K562 (cell line): ENCODE results near the gene EIF4EBP2. TPM values are rescaled to one million over a fixed set of nuclear protein-coding genes. Genes with fewer than 3 reads are reported as not detected.

Experiments used
- ATAC-seq: fragments of 200-7000 bp; cut with Tn5 transposase; 3 replicates; pipeline ENCODE4 v1.9.1; 2020; ENCODE audit warnings: moderate library complexity
- BruUV-seq: library from RNA; stranded (reverse); fragments of 400-500 nt; replicated peaks from 2 replicates; lab custom pipeline; 2021; lab: Mats Ljungman, UMichigan
- CTCF ChIA-PET: fragments of 300-600 bp; formaldehyde crosslinking; extraction: SDS; loops from one replicate; lab custom pipeline; 2021; ENCODE audit warnings: low intra/inter-chr PET ratio; lab: Yijun Ruan, JAX
- POLR2A ChIA-PET: fragments of 300-600, 350-650 bp; sonication (Branson Sonifier 250); formaldehyde crosslinking; extraction: SDS; loops from one replicate; lab custom pipeline; 2021; ENCODE audit warnings: antibody characterized with exemption, inconsistent platforms; lab: Yijun Ruan, JAX
- DNase-seq, 4 experiments: peaks; one replicate each; pipeline versions ENCODE4 v3.0.0 to v3.0.0-alpha.2; 2011 to 2018; ENCODE audit warnings: low spot score in 3 of 4, mixed read lengths in 3 of 4; ENCODE audit errors: extremely low read depth in 1 of 4
- FAIRE-seq: peaks from 2 replicates; lab custom pipeline; 2011; peaks lifted over from hg19 to GRCh38; lab: Jason Lieb, UNC
- H2AFZ ChIP-seq: 2 replicates; pipeline ENCODE4 v1.6.0; 2011; ENCODE audit warnings: low read depth, low read length, control low read depth, inconsistent platforms
- H3K27ac ChIP-seq: fragments of 200-600 bp; 3 replicates; pipeline ENCODE4 v1.8.0; 2011; ENCODE audit warnings: low read depth, mild to moderate bottlenecking, control low read depth, inconsistent platforms, low read length, moderate library complexity, mixed read lengths; ENCODE audit errors: extremely low read depth
- H3K27me3 ChIP-seq, 2 experiments: fragments of 300-600 bp in 1 of 2; 2 replicates in 1 of 2; 3 replicates in 1 of 2; pipeline versions ENCODE4 v1.6.0 to v1.8.0; 2011; ENCODE audit warnings: inconsistent platforms in 2 of 2, low read length in 2 of 2, mild to moderate bottlenecking in 1 of 2, mixed read lengths in 1 of 2, moderate library complexity in 1 of 2; ENCODE audit not compliant: control insufficient read depth in 2 of 2, insufficient read depth in 2 of 2
- H3K36me3 ChIP-seq: fragments of 300-600 bp; 3 replicates; pipeline ENCODE4 v1.8.0; 2011; ENCODE audit warnings: mild to moderate bottlenecking, low read length, inconsistent platforms; ENCODE audit not compliant: control insufficient read depth, insufficient read depth
- H3K4me1 ChIP-seq, 2 experiments: fragments of 200-600 bp in 1 of 2; replicated peaks in 1 of 2; 2 replicates in 1 of 2; 3 replicates in 1 of 2; pipeline versions ENCODE4 v1.5.1 to v1.8.0; 2011; ENCODE audit warnings: inconsistent platforms in 2 of 2, low read length in 2 of 2, mild to moderate bottlenecking in 1 of 2, mixed read lengths in 1 of 2, moderate library complexity in 1 of 2; ENCODE audit not compliant: control insufficient read depth in 2 of 2, insufficient read depth in 2 of 2
- H3K4me2 ChIP-seq: 2 replicates; pipeline ENCODE4 v1.6.1; 2011; ENCODE audit warnings: low read length, control low read depth, inconsistent platforms, mixed read lengths; ENCODE audit not compliant: insufficient read depth
- H3K4me3 ChIP-seq: fragments of 200-600 bp; sonication (generic), shearing (Covaris generic); 2 replicates; pipeline ENCODE4 v1.5.1; 2016; ENCODE audit warnings: control low read depth, inconsistent platforms
- H3K79me2 ChIP-seq: fragments of 200-600 bp; 3 replicates; pipeline ENCODE4 v1.8.0; 2011; ENCODE audit warnings: low read length, inconsistent platforms; ENCODE audit not compliant: control insufficient read depth, insufficient read depth
- H3K9ac ChIP-seq, 2 experiments: 2 replicates each; pipeline versions ENCODE4 v1.6.0 to v1.6.1; 2011; ENCODE audit warnings: low read depth in 2 of 2, low read length in 2 of 2, control low read depth in 1 of 2, inconsistent platforms in 1 of 2, mild to moderate bottlenecking in 1 of 2, mixed read lengths in 1 of 2; ENCODE audit not compliant: insufficient read depth in 1 of 2
- H3K9me1 ChIP-seq: one replicate; pipeline ENCODE4 v1.6.0; 2011; ENCODE audit warnings: inconsistent platforms, mild to moderate bottlenecking, low read length, moderate library complexity; ENCODE audit not compliant: control insufficient read depth, insufficient read depth
- H3K9me3 ChIP-seq: replicated peaks from 2 replicates; pipeline ENCODE4 v1.5.1; 2011; ENCODE audit warnings: low read depth, low read length, inconsistent platforms; ENCODE audit not compliant: control insufficient read depth, insufficient read depth
- H4K20me1 ChIP-seq: replicated peaks from 2 replicates; pipeline ENCODE4 v1.6.1; 2011; ENCODE audit warnings: low read length, inconsistent platforms, mixed read lengths; ENCODE audit not compliant: control insufficient read depth, insufficient read depth
- CREBBP ChIP-seq: IDR thresholded peaks from one replicate; pipeline ENCODE4 v1.6.1; 2012; ENCODE audit warnings: low read depth, mild to moderate bottlenecking, control low read depth, inconsistent platforms, low read length
- EHMT2 ChIP-seq: fragments of 450-650 bp; IDR thresholded peaks from 2 replicates; pipeline ENCODE4 v1.6.1; 2018; ENCODE audit warnings: antibody characterized with exemption
- KLF13 ChIP-seq: fragments of 450-650 bp; IDR thresholded peaks from 2 replicates; pipeline ENCODE4 v1.6.1; 2016; ENCODE audit warnings: missing genetic modification characterization, low read depth, mild to moderate bottlenecking, missing compliant biosample characterization, moderate library complexity, borderline replicate concordance
- NFRKB ChIP-seq: fragments of 450-650 bp; IDR thresholded peaks from 2 replicates; pipeline ENCODE4 v1.6.1; 2016; ENCODE audit warnings: low read depth
- STAT6 ChIP-seq: sonication (generic); formaldehyde crosslinking; IDR thresholded peaks from 2 replicates; pipeline ENCODE4 v1.8.1; 2023; ENCODE audit warnings: mild to moderate bottlenecking, missing genetic modification reagents
- SUPT5H ChIP-seq: fragments of 450-650 bp; IDR thresholded peaks from 2 replicates; pipeline ENCODE4 v1.6.1; 2016
- ZFX ChIP-seq: sonication (generic); formaldehyde crosslinking; IDR thresholded peaks from 2 replicates; pipeline ENCODE4 v1.8.0; 2022; ENCODE audit warnings: mild to moderate bottlenecking, missing genetic modification reagents, moderate library complexity
- ZNF24 ChIP-seq: fragments of 450-650 bp; IDR thresholded peaks from 2 replicates; pipeline ENCODE4 v1.6.1; 2016
- WGBS: fragments of 100-300 bp; shearing (Covaris generic); methylation state at CpG from one replicate; pipeline ENCODE4 v1.1.6; 2016; ENCODE audit warnings: low coverage, mixed read lengths; ENCODE audit not compliant: insufficient coverage; ENCODE audit errors: missing lambda C conversion rate; 5-methylcytosine and 5-hydroxymethylcytosine counted together
- in situ Hi-C: fragments of 300-500 bp; cut with MboI; formaldehyde crosslinking; loops from 4 replicates; pipeline ENCODE4 v1.15.0; 2018; ENCODE audit warnings: inconsistent platforms, mixed read lengths
- intact Hi-C: fragments of 100-400 bp; cut with micrococcal nuclease; formaldehyde crosslinking; loops from 2 replicates; pipeline ENCODE4 v1.14.2; 2022
- polyA plus RNA-seq, 8 experiments: library from polyadenylated mRNA; depleted of rRNA in 4 of 8; stranded (reverse) in 5 of 8; unstranded in 3 of 8; fragments of >200 nt; fragmentation: Nextera tagmentation in 2 of 8; fragmentation: Illumina TruSeq in 1 of 8; extraction: Ambion mirVana in 2 of 8; extraction: Trizol in 1 of 8; gene quantifications; 2 replicates each; pipeline versions ENCODE4 v1.2.1 to v1.2.3, GENCODE V29; 2011 to 2014; ENCODE audit warnings: inconsistent platforms in 1 of 8, missing spikeins in 1 of 8
- total RNA-seq, 7 experiments: library from RNA; depleted of rRNA in 6 of 7; stranded (reverse); fragments of >200 nt in 6 of 7; fragmentation: Illumina TruSeq in 2 of 7; extraction: Trizol in 2 of 7; gene quantifications; 2 replicates each; pipeline versions ENCODE4 v1.2.1 to v1.2.3, GENCODE V29; 2011 to 2021; ENCODE audit warnings: low replicate concordance in 1 of 7
- TF ChIP-seq, protein P1 (sequence below): IDR thresholded peaks from 2 replicates; pipeline ENCODE4 v1.6.1; 2012; ENCODE audit warnings: low read depth, low read length, improper control_type of control experiment, borderline replicate concordance

EIF4EBP2 gene
- total and polyA plus RNA-seq, 9 of the 15 experiments (the other 6 are each of a cell fraction or from before 2014, with no cell fraction given): 16.1 to 67.5 (median 38.3) TPM

DNA sequence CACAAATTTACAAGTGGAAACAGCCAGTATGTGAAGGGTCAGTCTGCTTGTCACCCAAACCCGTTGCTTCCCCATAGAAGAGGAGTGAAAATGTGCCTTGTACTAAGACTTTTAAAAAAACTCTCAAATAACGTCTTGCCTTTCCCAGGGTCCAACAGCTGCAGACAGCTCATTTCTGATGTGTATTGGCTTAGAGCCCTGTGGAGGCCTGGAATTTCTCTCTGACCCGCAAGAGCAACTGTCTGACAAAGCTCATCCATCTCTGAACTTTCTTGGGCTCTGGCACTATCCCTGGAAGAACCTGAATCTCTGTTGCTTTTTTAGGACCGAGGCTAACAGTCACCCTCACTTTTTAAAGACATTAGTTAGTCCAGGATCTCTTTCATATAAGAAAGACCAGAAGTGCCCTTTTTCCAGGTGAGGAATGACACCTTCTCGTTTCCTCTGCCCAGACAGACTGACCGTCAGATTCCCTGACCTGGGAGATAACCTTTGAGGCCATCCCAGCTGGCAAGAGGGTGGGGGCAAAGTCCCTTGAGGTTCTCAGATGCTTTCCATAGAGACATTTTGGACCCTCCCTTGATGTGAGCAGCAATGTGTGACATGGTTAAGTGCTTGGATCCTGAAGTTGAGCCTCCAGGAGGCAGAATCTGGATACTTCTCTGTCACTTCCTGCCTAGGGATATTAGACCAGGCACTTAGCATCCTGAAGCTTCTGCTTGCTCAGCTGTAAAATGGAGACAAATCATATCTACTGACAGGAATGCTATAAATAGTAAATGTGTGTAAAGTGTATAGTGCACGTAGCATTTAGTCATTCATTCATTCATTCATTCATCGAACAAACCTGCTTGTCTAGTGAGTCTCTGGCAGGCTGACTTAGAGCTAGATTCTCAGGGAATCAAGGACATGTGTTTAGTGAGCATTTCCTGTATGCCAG is 42.0 kb downstream of the EIF4EBP2 start:
- H3K9me1 ChIP-seq: no peaks in the 10 kb centered on the region
- peaks cover 51 to 71% of the 10 kb centered on the region in 2 experiments for H3K27me3 ChIP-seq
- no peaks in the 10 kb centered on the region for H3K79me2 ChIP-seq
- H3K27ac ChIP-seq: no peak overlapping the region
- 0 out of 2 replicates have a peak, but pooled peaks cover 4% of the 10 kb centered on the region for H4K20me1 ChIP-seq
- H3K4me1 ChIP-seq: peaks cover 0 to 12% of the 10 kb centered on the region in 2 experiments; a peak in 2 of 5 replicates
- ChIA-PET CTCF (no interaction called here), POLR2A (interaction anchor here (0.5 to 2.7 kb wide), 6 partner anchors 10 to 126 kb away, joined by 3 to 6 read pairs (median 3); partner anchors contain the start of gene EIF4EBP2)
- H3K36me3 ChIP-seq: no peaks in the 10 kb centered on the region
- no TSS peak for BruUV-seq
- no peak for ATAC-seq
- no peak overlapping the region for H3K4me3 ChIP-seq
- no peak overlapping the region for H2AFZ ChIP-seq
- intact Hi-C loops: no loop called here
- H3K4me2 ChIP-seq: no peak overlapping the region
- no peak for DNase-seq
- TF ChIP-seq ZNF24: peak; percentile 81
- TF ChIP-seq ZFX (CRISPR knock-in tag): no peak
- TF ChIP-seq, all 486 proteins: peak for 1
- Histone ChIP-seq H3K9ac (no peak overlapping the region), H3K9me3 (no peaks in the 10 kb centered on the region)
- FAIRE-seq: no peak
- WGBS: 2% methylated on average over 8 of the region's 8 CpGs
- in situ Hi-C loops: no loop called here

DNA sequence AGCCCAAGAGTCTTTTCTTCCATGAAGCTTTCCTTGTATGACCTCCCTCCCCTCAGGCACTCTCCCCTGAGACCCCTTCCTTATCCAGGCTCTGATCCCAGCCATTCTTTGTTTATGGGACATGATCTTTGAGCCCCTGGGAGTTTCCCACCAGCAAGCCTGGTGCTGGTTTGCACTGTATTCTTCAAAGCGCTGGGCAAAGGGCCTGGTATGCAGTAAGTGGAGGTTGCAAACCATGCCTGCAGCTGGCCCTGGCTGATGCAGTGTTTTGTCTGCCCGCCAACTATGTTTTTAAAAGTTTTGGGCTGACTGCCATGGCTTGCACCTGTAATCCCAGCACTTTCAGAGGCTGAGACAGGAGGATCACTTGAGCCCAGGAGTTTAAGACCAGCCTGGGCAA is 44.3 kb downstream of the EIF4EBP2 start:
- H3K36me3 ChIP-seq: no peaks in the 10 kb centered on the region
- TF ChIP-seq KLF13 (tag): no peak
- TF ChIP-seq NFRKB: no peak
- TF ChIP-seq EHMT2: no peak
- no peak for TF ChIP-seq CREBBP
- TF ChIP-seq STAT6 (CRISPR knock-in tag): no peak
- TF ChIP-seq, protein P1, sequence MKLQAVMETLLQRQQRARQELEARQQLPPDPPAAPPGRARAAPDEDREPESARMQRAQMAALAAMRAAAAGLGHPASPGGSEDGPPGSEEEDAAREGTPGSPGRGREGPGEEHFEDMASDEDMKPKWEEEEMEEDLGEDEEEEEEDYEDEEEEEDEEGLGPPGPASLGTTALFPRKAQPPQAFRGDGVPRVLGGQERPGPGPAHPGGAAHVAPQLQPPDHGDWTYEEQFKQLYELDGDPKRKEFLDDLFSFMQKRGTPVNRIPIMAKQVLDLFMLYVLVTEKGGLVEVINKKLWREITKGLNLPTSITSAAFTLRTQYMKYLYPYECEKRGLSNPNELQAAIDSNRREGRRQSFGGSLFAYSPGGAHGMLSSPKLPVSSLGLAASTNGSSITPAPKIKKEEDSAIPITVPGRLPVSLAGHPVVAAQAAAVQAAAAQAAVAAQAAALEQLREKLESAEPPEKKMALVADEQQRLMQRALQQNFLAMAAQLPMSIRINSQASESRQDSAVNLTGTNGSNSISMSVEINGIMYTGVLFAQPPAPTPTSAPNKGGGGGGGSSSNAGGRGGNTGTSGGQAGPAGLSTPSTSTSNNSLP: no peak
- no peak for TF ChIP-seq SUPT5H
- no peak for DNase-seq
- no peak overlapping the region for H3K4me3 ChIP-seq
- BruUV-seq: no TSS peak
- ChIA-PET CTCF (no interaction called here), POLR2A (interaction anchor here (0.6 to 2.7 kb wide), 2 partner anchors 44 to 151 kb away, joined by 3 to 6 read pairs; partner anchors contain the start of gene EIF4EBP2)
- intact Hi-C loops: no loop called here
- no peak overlapping the region for H2AFZ ChIP-seq
- in situ Hi-C loops: no loop called here
- 0% methylated on average over 2 of the region's 2 CpGs for WGBS
- no peak for FAIRE-seq
- H3K9me3 ChIP-seq: no peaks in the 10 kb centered on the region
- no peak overlapping the region for H3K4me2 ChIP-seq
- 0 out of 5 replicates have a peak, but pooled peaks cover 0 to 3% of the 10 kb centered on the region in 2 experiments for H3K4me1 ChIP-seq
- peaks cover 35 to 55% of the 10 kb centered on the region in 2 experiments for H3K27me3 ChIP-seq
- 0 out of 2 replicates have a peak, but pooled peaks cover 4% of the 10 kb centered on the region for H4K20me1 ChIP-seq
- H3K9ac ChIP-seq: no peak overlapping the region
- H3K79me2 ChIP-seq: no peaks in the 10 kb centered on the region
- no peak overlapping the region for H3K27ac ChIP-seq
- ATAC-seq: no peak
- H3K9me1 ChIP-seq: no peaks in the 10 kb centered on the region
